Hippocampal formation (tissue), 2 donors: ENCODE results near the gene IQSEC3.
A peak's percentile ranks its signal among the peaks of the same experiment; 100 is the strongest.
"Not testable (repeated sequence)": the region's sequence is repeated elsewhere in the genome, so short reads cannot be mapped to it uniquely, and the experiment has no call there.

Experiments used
- DNase-seq, 2 donors: peaks; one replicate each; lab custom pipeline; 2025; lab: John Stamatoyannopoulos, UW

IQSEC3 gene

DNA sequence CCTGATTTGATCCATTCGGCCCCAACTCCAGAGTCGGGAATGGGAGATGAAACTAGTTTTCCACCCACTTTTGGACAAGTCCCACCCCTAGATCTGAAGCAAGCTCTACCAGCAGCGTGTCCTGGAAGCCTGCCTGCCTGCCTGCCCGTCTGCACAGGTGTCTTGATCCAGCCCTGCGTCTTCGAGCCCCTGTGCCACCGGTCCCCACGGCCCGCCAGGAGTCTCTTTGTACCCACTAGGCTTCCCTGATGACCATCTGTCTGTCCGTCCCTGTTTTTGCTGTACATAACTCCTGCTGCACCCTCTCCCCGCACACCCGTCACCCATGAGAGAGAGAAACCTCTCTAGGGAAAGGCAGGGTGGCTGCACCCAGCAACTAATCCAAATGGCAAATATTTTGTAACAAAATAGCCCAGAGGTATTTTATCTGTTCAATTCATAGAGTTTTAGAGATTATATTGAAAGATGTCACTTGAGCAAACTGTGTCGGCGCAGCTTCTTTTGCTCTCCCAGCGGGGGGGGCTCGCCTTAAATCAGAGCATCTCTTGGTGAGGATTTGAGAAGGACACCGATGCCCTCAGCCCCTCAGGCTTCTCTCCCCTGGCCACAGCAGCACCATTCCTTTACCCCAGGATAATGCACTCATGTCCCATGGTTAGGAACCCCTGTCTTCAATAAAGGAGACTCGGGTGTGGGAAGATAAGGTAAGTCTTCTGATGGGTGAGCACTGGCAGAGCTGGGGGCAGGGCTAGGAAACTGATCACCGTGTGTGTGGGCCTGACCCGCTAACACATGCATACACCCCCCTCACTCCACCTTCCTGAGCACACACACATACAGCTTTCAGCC is 111.6 kb downstream of the IQSEC3 start:
- DNase-seq = no peak

DNA sequence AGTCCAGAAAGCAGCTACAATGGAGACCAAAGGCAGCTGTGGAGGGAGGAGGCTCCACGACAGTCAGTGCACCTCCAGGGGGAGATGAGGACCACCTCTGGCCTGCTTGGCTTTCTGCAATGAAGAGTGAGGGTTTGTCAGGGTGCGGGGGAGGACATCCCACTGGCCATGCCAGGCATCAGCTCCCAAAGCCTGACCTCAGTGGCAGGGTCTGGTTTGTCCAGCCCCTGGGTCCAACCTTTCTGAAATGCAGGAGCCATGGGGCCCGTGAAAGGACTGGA is 112.2 kb downstream of the IQSEC3 start:
- no peak for DNase-seq

DNA sequence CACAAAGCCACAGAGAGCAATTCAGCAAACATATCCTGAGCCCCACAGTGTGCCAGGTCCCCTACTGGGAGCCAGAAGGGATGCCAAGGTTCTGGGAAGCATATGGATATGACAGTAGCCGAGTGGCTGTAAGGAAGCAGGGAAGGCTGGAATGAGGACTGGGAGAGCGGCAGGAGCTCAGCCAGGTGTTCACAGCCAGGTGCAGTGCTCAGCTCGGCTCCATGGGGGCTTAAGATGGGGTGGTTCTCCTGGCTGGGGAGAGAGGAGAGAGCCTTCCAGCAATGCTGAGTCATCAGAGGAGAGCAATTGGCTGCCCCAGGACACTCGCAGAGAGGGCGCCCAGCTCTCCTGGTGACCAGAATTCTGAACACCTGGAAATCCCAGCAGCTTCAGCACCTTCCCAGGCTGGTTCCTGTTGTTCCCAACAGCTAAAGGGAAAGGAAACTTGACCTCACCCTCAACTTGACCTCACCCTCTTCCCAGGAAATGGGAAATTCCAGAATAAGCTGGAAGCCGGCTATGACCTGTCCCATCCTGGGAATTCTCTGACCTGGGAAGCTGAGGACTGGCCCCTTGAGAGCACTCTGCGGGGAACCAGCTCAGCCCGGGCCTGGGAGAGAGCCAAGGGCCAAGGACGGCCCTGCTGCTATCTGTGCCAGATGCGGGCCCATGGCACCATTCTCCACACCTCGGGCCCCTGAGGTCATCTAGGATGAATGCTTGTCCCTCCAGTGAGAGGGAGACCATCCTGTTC is 112.7 kb downstream of the IQSEC3 start:
- no peak for DNase-seq

DNA sequence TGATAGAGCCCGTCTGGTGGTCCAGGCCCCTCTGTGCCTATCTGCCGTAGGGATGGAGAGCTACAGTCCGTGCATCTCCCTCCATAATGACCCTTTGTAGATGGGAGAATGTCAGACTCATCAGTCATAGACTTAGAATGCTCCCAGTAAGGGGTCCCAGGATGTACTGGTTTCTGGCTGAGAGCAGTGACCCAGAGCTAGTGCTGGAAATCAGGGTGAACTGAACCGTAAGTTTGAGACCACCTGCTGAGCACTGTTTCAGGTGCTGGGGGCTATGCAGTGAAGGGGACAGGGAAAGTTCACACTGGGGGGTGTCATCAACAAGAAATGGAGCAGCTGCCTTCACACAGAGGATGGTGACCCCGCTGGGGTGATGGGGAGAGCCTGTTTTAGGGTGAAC is 113.3 kb downstream of the IQSEC3 start:
- DNase-seq = no peak

DNA sequence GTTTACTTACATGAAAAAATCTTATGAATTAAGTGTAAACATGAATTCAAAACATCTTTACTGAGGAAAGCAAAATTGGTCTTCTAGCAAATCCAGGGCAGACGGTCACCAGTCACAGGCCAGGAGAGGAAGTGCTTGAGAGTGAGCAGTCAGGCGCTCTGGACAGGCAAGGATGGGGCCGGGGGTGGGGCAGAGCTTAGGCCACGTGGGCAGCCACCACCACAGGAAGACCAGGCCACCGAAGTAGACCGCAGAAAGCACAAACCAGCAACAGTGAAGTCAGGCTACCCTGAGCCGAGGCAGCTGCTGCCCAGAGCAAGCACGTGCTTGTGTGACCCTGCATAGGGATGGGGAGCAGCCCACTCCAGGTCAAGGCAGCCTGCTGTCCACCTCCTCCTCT is 113.9 kb downstream of the IQSEC3 start:
- DNase-seq = peak in 1 of 2 donors; percentile 47

DNA sequence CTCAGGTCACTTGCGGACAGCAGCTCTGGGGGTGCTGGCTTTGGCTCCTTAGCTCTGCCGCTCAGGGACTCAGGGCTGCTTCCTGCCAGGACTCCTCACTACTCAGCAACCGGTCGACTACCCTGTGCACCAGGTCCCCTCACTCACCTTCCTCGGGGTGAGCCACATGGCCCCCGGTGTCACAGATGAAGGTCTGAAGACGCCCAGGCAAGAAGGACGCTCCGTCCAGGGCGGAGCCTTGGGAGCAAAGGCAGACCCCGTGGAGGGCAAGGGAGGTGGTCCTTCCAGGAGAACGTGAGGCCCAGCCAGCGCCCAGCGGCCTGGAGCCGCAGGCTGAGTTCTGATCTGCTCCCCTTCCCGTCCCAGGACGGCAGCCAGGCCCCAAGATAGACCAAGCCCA is 115.4 kb downstream of the IQSEC3 start:
- DNase-seq = no peak

DNA sequence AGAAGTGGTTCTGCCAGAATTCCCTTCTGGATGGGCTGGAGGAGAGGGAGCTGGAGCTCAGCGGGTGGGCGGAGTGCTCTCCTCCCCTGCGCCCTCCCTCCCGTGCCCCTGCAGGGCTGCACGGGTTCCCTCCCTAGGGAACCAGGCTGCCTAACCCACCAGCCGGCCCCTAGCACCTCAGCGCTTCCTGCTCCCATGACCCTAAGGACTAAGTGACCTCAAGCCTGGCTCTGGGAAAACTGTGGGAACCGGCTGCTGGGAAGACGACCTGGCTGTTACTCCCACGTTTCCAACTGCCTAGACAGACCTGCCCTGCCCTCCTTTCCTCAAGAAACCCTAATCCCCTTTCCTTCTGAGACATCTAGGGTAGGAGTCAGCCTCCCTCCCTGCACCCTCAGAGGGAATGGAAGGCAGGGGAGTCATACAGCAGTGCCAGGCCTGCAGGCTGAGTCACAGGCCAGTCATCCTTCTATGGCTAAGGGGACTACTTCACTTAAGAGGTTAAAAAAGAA is 115.9 kb downstream of the IQSEC3 start:
- no peak for DNase-seq

DNA sequence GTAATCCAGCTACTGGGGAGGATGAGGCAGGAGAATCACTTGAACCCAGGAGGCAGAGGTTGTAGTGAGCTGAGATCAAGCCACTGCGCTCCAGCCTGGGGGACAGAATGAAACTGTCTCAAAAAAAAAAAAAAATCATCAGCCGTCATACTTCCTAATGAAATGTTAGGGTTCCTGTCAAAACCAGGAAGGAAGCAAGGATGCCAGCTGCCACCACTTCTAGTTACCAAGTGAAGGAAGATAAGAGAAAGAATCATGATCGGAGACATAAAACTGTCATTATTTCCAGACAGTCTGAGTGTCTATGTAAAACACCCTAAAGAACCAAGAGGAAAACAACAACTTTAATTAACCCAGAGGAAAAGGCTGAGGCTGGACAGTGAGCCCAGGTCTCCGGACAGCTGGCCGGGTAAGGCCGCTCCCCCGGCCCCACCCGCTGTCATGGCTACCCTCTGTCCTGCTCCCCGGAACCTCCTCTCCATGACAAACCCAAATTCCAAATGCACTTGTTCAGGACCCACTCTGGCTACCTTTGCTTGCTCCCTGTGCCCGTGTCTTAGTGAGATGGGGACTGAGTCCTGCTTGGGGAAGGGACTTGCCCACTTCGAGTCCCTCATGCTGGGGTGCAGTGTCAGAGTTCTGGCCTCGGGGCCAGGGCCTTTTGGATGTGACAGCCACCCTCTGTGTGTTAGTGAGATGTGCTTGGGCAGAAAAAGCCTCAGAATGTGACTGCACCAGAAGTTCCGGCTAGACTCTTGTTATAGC is 118.4 kb downstream of the IQSEC3 start:
- no peak for DNase-seq

DNA sequence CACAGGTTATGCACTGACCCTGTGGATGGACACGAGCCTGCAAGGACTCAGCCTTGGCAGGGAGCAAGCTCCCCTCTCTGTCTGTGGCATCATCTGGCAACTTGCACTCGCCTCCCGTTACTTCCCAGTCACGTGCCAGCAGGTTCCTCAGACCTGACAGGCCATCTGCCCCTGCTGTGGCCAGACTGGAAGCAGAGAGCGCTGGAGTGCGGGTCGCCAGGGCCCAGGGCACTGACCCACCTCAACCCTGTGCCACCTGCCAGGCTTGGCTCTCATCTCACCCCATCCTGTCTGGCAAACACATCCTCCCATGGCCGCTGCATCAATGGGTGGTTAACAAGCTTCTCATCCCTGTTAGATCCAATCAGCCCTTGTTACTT is 119.0 kb downstream of the IQSEC3 start:
- DNase-seq = no peak

DNA sequence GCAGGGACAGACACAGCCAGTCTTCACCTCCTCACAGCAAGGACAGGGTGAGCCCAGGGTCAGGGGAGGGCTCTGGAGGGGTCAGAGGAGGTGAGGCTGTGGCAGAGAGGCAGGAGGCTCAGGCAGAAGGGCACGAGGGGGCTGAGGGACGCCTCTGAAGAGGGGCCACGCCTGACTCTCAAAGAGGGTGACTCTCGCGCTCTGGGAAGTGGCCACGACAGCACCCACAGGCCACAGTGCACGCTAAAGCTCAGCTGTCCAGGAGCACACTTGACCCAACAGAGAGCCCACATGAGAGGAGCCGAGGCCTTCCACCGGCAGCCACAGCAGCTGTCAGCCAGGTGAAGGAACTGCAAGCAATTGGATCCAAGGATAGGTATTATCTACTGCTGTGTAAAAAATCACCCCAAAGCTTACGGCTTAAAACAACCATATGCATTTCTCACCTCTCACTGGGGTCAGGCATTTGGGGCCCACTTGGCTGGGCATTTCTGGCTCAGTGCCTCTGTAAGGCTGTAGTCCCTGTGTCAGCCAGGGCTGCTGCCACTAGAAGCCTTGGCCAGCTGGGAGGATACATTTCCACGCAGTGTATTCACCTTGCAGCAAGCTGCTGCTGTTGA is 119.5 kb downstream of the IQSEC3 start:
- DNase-seq = no peak

DNA sequence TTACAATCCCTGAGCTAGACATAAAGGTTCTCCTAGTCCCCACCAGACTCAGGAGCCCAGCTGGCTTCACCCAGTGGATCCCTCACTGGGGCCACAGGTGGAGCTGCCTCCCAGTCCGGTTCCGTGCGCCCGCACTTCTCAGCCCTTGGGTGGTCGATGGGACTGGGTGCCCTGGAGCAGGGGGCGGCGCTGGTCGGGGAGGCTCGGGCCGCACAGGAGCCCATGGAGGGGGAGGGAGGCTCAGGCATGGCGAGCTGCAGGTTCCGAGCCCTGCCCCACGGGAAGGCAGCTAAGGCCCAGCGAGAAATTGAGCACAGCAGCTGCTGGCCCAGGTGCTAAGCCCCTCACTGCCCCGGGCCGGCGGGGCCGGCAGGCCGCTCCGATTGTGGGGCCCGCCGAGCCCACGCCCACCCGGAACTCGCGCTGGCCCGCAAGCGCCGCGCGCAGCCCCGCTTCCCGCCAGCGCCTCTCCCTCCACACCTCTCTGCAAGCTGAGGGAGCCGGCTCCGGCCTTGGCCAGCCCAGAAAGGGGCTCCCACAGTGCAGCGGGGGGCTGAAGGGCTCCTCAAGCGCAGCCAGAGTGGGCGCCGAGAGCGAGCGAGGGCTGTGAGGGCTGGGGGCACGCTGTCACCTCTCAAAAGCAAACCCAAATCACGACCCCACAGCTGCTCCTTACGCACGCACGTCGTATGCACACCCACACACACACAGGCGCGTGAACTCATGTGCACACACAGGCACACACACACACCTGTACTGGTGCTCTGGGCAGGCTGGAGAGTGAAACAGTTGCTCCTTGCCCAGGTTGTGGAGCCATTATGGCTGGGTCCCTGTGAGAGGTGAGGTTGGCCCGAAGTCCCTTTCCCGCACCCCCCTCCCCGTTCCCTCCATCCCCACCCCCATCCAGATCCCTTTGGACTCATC is 121.7 kb downstream of the IQSEC3 start:
- DNase-seq = not testable (repeated sequence)

DNA sequence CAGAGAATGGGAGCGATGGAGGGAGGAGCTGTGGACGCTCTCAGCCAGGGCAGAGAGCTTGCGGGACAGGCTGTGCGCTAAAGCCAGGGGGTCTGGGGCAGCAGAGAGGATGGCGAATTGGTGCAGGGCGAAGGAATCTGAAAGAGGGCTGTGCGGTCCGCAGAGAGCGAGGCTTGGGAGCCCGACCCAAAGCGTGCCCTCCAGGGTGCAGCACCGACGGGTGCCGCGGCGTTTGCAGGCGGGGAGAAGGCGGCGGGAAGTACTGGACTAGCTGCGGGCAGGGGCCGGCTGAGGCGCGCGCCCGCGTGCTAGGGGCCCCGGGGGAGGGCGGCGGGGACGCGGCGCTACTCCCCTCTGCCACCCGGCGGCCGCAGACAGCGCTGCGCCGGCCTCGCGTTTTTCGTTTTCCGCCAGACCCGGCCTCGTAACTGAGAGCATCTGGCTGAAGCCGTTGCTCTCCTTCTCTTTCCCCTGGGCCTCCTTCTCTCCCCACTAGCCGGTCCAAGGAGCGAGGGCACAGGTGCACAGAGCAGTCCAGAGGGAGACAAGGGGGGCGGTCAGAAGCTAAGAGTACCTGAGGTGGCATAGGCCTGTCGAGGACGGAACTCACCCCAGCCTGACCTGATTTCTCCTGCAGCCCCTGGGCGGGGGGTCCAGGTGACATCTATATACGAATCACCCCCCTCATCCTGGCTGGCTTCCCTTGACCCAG is 122.5 kb downstream of the IQSEC3 start:
- DNase-seq = peak; percentile 58 to 79

DNA sequence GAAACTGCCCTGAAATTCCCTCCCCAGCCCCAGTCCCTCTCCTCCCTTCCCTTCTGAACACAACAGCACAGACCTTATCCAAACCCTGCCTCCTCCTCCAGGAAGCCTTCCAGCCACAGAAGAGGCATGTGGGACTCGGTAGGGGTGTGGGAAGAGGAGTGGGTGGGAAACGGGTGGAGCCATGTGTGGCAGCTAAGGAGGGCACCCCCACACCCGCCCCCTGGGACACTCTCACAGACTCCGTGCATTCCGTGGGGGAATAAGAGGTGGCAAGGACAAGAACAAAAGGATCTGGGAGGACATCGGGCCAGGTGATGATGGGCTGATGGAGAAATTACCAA is 123.0 kb downstream of the IQSEC3 start:
- DNase-seq = no peak

DNA sequence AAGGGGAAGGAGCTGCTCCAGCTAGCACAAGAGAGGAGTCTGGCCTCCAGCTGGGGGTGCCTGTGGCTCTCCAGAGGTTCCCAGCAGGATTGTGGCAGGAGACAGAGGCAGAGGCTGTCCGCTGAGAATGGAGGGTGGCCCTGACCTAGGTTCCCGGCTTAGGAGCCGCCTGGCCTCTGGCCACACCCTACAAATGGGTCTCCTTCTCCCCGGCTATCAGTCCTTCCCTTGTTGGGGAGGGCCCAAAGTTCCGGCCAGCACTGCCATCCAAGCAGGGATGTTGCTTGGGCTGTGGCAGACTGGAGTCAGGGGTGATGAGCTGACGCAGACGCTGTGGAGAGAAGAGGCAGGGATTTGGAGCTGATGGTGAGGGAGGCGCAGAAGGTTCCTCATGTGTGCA is 124.3 kb downstream of the IQSEC3 start:
- DNase-seq = no peak

DNA sequence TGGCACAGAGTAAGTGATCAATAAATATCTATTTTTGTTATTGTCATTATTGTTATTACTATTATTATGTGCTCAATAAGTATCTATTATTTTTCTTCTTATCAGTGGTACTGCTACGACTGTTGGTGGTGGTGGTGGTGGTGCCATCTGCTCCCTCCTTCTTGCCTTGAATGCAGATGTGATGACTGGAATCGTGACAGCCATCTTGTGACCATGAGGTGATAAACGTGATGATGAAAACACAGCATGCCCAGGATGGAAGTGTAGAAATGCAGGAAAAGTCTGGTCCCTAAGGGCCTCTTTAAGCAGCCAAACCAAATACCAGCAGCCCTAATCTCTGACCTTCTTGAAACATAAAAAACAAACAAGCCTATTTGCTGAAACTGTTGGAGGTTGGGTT is 125.0 kb downstream of the IQSEC3 start:
- DNase-seq = no peak

DNA sequence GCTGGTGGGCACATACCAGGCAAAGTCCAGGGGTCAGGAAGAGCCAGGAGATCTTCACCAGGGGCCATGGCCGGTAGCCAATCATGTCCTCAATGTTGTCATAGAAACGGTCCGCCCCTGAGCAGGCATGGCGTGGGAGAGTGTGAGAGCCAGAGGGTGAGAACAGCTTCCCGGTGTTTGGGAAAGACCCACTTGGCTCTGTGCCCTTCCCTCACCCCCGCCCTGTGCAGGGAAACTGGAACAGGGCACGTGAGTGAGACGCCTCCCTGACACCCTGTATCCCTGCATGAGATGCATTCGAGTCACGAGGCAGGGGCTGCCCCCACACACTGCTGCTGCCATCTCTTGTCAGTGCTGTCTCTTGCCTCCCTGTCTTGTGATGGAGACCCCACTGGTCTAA is 126.7 kb downstream of the IQSEC3 start:
- no peak for DNase-seq

DNA sequence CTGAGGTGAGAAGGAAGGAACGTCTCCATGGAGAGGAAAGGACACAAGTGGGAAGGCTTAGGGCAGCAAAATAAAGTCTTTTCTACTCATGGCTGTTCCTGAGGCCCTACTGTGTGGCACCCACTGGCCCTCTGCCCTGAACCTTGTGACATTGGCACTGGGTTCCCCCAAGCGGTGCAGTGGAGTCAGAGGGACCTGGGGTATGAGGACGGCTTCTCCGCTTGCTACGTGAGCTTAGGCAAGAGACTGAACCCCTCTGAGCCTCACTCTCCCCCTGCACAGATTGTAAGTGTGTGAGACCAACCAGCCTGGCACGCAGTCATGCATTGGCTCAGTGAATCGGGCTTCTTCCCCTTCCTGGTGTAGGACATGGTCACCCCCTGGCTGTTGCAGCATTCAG is 127.7 kb downstream of the IQSEC3 start:
- no peak for DNase-seq

DNA sequence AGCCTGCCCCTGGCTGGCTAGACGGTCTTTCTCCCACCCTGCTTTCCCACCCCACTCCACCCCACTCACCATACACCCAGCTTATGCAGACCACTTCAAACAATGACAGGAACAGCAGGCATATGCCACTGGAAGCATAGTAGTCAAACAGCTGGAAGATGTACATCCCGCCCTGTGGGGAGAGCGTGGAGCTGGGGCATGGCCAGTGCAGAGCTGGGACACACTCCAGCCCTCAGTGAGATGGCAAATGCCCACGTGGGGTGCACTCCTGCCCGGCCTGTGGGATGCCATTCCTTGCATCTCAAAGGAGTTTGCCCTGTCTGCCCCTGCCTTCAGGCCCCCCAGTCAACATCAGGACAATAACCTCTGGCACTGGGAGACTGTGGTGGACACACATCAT is 128.6 kb downstream of the IQSEC3 start:
- DNase-seq = no peak

DNA sequence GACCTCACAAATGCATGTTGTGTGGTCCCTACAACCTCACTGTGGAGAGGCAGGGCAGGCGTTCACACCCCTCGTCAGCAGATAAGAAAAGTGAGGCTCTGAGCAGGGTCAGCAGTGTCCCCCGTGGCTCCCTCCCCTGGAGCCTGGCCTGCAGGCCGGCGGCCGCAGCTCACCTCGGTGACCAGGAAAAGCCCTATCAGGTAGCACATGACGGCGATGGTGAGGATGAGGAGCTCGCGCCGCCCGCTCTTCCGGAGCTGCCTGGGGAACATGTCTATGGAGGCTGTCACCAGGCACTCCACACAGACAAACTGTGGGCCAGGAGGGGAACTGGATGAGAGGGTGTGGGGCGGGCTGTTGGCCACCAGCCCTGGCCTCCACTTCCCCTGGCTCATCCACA is 129.4 kb downstream of the IQSEC3 start:
- no peak for DNase-seq

DNA sequence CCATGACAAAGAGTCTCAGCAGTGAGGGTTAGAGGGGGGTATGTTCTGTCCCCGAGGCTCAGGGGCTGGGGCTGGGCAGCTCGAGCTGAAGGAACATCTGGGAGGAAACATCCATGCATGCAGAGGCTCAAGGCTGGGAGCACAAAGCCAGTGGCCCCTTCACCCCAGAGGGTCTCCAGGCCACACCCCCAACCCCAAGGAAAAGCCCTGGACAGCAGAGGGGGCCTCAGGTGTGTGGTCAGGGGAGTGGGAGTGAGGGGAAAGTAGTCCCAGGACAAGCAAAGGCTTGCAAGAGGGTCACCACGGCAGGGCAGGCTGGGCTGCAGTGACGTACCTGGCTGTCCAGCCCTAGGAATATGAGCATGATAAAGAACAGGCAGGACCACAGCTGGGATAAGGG is 129.9 kb downstream of the IQSEC3 start:
- no peak for DNase-seq

DNA sequence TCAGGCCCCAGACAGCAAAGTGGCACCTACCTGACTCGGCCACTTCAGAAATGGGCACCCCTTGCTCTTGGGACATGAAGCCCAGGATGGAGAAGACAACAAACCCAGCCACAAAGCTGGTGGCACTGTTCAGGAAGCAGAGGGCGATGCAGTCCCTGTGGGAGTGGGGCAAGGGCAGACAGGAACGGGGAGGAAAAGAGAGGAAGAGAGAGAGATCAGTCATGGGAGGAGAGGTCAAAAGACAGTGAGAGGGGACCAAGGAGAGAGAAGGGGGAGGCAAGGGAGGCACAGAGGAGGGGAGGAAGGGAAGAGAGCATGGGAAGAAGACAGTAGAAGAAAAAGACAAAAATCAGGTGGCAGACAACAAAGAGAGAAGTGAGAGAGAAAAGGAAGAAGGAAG is 130.8 kb downstream of the IQSEC3 start:
- no peak for DNase-seq
